Ammon's horn (tissue), 1 donor: Measurements from ENCODE around the gene PNN.
"Not testable (repeated sequence)": the region's sequence is repeated elsewhere in the genome, so short reads cannot be mapped to it uniquely, and the experiment has no call there.

Experiments used
- DNase-seq: peaks from one replicate; pipeline ENCODE4 v3.0.0-alpha.2; 2016; ENCODE audit warnings: low spot score

PNN gene

DNA sequence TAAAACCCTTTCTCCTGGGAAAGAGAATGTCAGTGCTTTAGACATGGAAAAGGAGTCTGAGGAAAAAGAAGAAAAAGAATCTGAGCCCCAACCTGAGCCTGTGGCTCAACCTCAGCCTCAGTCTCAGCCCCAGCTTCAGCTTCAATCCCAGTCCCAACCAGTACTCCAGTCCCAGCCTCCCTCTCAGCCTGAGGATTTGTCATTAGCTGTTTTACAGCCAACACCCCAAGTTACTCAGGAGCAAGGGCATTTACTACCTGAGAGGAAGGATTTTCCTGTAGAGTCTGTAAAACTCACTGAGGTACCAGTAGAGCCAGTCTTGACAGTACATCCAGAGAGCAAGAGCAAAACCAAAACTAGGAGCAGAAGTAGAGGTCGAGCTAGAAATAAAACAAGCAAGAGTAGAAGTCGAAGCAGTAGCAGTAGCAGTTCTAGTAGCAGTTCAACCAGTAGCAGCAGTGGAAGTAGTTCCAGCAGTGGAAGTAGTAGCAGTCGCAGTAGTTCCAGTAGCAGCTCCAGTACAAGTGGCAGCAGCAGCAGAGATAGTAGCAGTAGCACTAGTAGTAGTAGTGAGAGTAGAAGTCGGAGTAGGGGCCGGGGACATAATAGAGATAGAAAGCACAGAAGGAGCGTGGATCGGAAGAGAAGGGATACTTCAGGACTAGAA, 6.1 kb downstream of the PNN start:
- no peak for DNase-seq

DNA sequence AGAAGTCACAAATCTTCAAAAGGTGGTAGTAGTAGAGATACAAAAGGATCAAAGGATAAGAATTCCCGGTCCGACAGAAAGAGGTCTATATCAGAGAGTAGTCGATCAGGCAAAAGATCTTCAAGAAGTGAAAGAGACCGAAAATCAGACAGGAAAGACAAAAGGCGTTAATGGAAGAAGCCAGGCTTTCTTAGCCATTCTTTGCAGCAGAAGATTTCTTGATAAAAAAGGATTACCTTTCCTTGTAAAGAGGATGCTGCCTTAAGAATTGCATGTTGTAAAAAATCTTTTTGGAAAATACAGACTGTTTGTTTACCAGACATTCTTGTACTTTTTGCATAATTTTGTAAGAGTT, 6.6 kb downstream of the PNN start:
- DNase-seq: no peak

DNA sequence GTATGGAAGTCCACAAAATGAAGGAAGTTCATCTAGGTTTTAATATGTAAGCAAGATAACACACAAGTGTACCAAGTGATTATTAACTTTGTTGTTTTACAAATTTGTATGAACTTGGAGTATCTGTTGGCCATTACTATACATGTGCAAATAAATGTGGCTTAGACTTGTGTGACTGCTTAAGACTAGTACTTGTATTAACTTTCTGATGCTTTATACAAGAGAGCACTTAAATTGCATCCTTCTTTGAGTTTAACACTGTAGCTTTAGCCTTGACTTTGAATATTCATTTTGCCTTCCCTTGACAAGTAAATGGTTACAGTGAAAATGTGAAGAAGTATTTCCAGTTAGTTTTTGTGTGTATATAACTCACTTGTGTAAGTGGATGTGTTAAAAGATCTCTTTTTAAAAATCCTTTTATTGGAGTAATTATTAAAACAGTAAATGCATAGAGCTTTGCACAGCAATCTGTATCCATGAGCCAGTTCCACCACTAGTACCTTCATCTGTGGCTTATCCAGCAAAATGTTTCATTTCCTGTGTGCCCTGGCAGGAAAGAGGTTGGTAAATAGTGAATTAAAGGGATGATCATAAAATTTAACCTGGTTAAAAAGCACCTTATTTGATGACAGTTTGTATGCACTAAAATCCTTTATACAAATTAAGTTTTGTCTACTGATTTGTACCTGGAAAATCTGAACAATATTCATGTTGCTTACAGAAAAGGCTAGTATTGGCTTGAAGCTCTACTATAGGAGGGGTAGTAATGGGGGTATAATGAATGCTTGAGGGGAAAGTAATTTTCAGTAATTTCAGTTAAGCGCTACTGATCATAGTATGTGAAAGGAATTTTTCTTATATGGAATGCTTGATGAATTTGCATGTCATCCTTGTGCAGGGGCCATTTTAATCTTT, 8.0 kb downstream of the PNN start:
- no peak for DNase-seq

- not testable (repeated sequence) for DNase-seq
These were observed 8.6 kb downstream of the PNN start for GRCh38 chr14:39183685-39184003.

DNA sequence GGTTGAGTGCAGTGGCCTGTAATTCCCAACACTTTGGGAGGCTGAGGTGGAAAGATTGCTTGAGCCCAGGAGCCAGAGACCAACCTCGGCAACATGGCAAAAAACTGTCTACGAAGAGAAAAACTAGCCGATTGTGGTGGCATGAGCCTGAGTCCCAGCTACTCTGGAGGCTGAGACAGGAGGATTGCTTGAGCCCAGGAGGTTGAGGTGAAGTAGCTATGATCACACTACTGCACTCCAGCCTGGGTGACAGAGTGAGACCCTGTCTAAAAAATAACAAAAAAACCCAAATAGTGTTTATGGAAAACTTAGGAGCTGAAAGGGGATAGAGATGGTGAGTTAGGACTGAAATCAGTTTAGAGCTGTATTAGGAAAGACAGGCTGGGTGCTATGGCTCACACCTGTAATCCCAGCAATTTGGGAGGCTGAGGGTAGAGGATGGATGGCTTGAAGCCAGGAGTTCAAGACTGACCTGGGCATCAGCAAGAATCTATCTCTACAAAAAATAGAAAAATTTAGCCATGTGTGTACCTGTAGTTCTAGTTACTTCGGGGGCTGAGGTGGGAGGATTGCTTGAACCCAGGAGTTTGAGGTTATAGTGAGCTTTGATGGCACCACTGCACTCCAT, 9.7 kb downstream of the PNN start:
- no peak for DNase-seq

- DNase-seq: no peak
These were observed 10.4 kb downstream of the PNN start for GRCh38 chr14:39185256-39186049.

DNA sequence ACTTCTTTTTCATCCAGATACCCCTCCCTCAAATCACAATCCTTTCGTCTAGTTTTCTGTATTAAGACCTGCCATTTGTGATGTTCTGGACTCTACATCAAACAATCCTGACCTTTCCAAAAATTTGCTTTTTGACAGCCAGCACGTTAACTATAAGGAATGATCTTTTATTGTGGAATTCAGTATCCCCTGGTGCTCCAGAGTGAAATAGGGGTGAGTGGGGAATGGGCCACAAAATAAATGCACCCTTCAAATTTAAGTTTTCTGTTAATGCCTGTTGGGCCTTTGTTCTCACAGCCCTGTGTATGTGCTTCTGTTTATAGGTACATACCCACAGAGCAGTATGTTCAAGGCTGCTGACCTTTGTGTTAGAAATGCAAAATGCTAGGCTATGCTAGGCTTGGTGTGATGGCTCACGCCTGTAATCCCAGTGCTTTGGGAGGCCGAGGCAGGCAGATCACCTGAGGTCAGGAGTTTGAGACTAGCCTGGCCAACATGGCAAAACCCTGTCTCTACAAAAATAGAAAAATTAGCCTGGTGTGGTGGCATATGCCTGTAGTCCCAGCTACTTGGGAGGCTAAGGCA, 12.0 kb downstream of the PNN start:
- no peak for DNase-seq

DNA sequence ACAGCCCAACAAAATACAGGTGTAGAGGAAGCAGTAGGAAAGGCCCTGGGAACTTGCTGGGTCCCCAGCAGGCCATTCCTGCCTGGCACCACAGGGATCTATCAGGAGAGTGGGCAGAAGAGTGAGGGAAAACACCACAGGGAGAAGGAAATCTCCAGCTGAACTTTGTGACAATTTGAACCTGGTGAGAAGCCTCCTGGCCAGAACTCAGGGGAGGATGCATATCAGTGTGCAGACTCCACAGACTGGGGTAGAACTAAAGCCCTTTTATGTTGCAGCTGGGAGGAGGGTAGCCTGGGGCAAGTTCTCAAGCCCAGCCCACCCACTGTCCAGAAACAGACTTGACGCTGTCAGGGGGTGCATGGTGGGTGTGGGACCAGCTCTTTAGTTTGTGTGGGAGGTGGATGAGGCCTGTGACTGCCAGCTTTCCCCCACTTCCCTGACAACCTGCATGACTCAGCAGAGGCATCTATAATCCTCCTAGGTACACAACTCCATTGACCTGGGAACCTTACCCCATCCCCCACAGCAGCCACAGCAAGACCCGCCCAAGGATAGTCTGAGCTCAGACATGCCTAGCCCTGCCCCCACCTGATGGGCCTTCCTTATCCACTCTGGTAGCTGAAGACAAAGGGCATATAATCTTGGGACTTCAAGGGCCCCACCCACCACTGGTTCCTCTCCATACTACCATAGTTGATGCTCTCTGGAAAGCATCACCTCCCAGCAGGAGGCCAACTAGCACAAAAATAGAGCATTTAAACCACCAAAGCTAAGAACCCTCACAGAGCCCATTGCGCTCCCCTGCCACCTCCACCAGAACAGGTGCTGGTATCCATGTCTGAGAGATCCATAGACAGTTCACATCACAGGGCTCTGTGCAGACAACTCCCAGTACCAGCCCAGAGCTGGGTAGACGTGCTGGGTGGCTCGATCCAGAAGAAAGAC, 28.9 kb downstream of the PNN start:
- DNase-seq: no peak

- DNase-seq: not testable (repeated sequence)
These were observed 32.4 kb downstream of the PNN start for GRCh38 chr14:39207430-39207829.

- no peak for DNase-seq
These were observed 36.2 kb downstream of the PNN start for GRCh38 chr14:39211109-39211741.

- no peak for DNase-seq
These were observed 37.0 kb downstream of the PNN start for GRCh38 chr14:39212034-39212433.

DNA sequence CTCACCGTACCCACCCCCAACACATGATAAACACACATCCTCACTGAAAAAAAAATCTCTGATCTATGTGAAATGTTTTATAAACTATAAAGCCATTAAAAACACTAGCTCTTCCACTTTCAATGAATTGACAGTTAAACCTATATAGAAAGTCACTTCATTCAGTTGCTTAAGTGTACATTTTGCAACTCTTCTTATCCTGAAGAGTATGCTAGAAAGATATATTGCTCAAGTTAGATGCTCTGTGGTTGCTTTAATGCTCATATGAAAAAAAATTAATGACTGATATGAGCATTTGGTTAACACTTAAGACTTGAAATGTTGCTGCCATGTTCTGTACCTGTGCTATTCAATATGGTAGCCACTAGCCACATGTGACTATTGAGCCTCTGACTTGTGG, 37.6 kb downstream of the PNN start:
- no peak for DNase-seq

DNA sequence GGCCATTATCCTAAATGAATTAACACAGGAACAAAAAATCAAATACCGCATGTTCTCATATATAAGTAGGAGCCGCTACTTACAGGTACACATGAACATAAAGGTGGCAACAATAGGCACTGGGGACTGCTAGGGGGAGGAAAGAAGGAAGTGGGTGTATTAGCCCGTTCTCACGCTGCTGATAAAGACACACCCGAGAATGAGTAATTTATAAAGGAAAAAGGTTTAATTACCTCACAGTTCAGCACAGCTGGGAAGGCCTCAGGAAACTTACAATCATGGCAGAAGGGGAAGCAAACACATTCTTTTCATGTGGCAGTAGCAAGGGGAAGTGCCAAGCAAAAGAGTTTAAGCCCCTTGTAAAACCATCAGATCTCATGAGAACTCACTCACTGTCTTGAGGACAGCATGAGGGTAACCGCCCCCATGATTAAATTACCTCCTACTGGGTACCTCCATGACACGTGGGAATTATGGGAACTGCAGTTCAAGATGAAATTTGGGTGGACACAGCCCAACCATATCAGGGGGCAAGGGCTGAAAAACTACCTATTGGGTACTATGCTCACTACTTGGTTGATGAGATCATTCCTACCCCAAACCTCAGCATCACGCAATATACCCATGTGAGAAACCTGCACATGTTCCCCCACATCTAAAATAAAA, 42.3 kb downstream of the PNN start:
- no peak for DNase-seq

DNA sequence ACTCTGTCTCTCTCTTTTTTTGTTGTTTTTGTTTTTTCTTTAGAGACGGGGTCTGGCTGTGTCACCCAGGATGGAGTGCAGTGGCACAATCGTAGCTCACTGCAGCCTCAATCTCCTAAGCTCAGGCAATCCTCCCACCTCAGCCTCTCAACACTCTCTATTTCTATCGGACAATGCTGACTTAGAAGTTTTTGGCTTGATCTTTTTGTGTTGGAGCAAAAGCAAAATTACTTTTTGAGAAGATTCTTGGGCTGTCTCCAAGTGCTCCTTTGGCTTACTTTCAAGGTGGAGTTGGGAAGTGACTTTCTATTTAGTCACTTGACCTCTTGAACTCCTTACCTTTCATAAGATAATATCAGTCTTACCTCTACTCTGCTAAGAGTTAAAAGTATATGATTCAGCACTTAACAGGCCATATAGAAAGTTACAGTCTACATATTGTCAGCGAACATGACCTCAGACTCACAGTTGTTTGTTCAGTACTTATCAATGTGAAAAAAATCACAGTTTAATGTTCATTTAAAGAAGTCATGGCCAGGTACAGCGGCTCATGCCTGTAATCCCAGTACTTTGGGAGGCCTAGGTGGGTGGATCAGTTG, 43.2 kb downstream of the PNN start:
- no peak for DNase-seq

DNA sequence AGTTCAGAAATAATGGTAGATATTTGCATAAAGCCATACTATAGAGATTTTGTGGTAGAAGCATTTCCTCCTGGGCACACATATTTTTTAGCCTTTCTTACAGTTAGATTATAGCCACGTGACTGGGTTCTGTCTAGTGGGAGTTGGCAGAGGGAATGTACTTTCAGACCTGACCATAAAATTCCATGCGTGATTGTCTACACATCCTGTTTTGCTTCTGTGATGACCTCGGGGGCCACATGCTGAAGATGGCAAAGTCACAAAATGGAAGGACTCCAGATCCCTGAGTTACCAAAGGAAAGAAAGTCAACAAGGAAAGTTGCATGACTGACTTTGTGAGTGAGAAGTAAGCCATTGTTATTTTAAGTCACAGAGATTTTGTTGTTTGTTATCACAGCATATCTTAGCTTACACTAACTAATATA, 44.0 kb downstream of the PNN start:
- DNase-seq: no peak

- DNase-seq: not testable (repeated sequence)
These were observed 45.4 kb downstream of the PNN start for GRCh38 chr14:39220473-39220872.

DNA sequence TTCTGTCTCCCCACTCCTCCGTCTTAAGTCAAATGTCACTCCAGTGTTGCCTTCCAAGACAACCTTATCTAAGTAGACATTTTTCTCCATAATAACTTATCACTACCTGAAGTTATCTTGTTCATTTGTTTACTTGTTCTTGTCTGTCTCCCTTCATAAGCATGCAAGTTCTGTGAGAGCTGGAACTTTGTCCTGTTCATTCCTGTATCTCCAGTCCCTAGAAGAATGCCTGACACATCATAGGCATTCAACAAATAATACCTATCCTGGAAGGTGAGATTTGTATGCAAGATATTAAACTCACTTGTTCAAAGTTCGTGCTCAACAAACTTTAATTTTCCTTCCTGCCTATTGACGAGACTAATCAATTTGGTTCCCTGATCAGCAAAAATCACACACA, 53.0 kb downstream of the PNN start:
- DNase-seq: no peak

- DNase-seq: no peak
These were observed 53.6 kb downstream of the PNN start for GRCh38 chr14:39228509-39229221.

DNA sequence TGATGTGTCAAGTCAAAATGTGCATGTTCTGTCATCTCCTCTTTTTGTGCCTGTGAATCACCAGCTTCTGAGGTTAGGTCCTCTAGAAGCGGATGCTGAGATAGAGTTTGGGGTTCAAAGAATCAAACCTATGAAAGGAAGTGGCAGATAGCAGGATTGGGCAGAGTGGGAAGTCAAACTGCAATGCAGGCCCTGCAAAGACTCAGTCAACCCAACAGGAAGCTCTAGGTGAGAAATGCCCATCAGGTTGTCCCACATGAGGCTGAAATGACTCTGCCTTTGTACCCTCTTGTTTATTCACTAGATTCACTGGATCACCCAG, 54.1 kb downstream of the PNN start:
- DNase-seq: no peak
